HEK293 (cell line): ENCODE results near the gene DDX10.

Experiments
- CTCF ChIP-seq: fragments of 450-650 bp; formaldehyde crosslinking; IDR thresholded peaks from 2 replicates; pipeline ENCODE4 v1.5.1; 2016; ENCODE audit warnings: missing biosample characterization, missing genetic modification characterization
- ELK4 ChIP-seq: IDR thresholded peaks from 2 replicates; pipeline ENCODE4 v1.6.1; 2011; ENCODE audit warnings: mild to moderate bottlenecking, low read depth, low read length, borderline replicate concordance
- IKZF3 ChIP-seq: fragments of 450-650 bp; IDR thresholded peaks from 2 replicates; pipeline ENCODE4 v1.5.0; 2018; ENCODE audit warnings: missing biosample characterization, mild to moderate bottlenecking, missing genetic modification characterization, moderate library complexity
- KLF8 ChIP-seq: fragments of 450-650 bp; formaldehyde crosslinking; IDR thresholded peaks from 2 replicates; pipeline ENCODE4 v1.5.1; 2016; ENCODE audit warnings: missing biosample characterization, missing genetic modification characterization
- SP7 ChIP-seq: fragments of 450-650 bp; formaldehyde crosslinking; IDR thresholded peaks from 2 replicates; pipeline ENCODE4 v1.5.1; 2016; ENCODE audit warnings: missing biosample characterization, missing genetic modification characterization
- ZNF221 ChIP-seq: fragments of 450-650 bp; formaldehyde crosslinking; IDR thresholded peaks from 2 replicates; pipeline ENCODE4 v1.5.1; 2017; ENCODE audit warnings: missing biosample characterization, missing genetic modification characterization, borderline replicate concordance
- ZNF510 ChIP-seq: fragments of 450-650 bp; formaldehyde crosslinking; IDR thresholded peaks from 2 replicates; pipeline ENCODE4 v1.5.1; 2018; ENCODE audit warnings: mild to moderate bottlenecking, missing genetic modification characterization, missing biosample characterization; ENCODE audit not compliant: insufficient replicate concordance
- ZNF660 ChIP-seq: fragments of 450-650 bp; IDR thresholded peaks from 2 replicates; pipeline ENCODE4 v1.5.1; 2018; ENCODE audit warnings: missing biosample characterization, mild to moderate bottlenecking, missing genetic modification characterization
- ZNF76 ChIP-seq: fragments of 450-650 bp; formaldehyde crosslinking; IDR thresholded peaks from 2 replicates; pipeline ENCODE4; 2016; ENCODE audit warnings: low read depth, missing biosample characterization, missing genetic modification characterization, borderline replicate concordance
- TF ChIP-seq, protein P1 (sequence below): fragments of 450-650 bp; formaldehyde crosslinking; IDR thresholded peaks from 2 replicates; pipeline ENCODE4 v1.5.1; 2017; ENCODE audit warnings: missing biosample characterization, missing genetic modification characterization

GRCh38 chr11:108914211-108914610, 249.3 kb downstream of the DDX10 start:
- TF ChIP-seq CTCF (tag by site-specific recombination) (no peak), KLF8 (tag by site-specific recombination) (no peak), ELK4 (no peak), IKZF3 (tag by site-specific recombination) (no peak), ZNF510 (no peak), ZNF660 (tag by site-specific recombination) (no peak), ZNF221 (no peak), ZNF76 (tag by site-specific recombination) (no peak), SP7 (tag by site-specific recombination) (no peak)
- TF ChIP-seq, protein P1, sequence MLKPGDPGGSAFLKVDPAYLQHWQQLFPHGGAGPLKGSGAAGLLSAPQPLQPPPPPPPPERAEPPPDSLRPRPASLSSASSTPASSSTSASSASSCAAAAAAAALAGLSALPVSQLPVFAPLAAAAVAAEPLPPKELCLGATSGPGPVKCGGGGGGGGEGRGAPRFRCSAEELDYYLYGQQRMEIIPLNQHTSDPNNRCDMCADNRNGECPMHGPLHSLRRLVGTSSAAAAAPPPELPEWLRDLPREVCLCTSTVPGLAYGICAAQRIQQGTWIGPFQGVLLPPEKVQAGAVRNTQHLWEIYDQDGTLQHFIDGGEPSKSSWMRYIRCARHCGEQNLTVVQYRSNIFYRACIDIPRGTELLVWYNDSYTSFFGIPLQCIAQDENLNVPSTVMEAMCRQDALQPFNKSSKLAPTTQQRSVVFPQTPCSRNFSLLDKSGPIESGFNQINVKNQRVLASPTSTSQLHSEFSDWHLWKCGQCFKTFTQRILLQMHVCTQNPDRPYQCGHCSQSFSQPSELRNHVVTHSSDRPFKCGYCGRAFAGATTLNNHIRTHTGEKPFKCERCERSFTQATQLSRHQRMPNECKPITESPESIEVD (tag by site-specific recombination), result no peak
